BJ (cell line): ENCODE measurements around the gene VWA8. TPM values are rescaled to one million over a fixed set of nuclear protein-coding genes. Genes with fewer than 3 reads are reported as not detected.

Experiments used
- CTCF ChIA-PET: fragments of 350-600 bp; formaldehyde crosslinking; extraction: SDS; loops from one replicate; lab custom pipeline; 2021; ENCODE audit warnings: antibody characterized with exemption, inconsistent platforms; lab: Yijun Ruan, JAX
- POLR2A ChIA-PET: fragments of 300-600 bp; sonication (Branson Sonifier 250); formaldehyde crosslinking; extraction: SDS; loops from one replicate; lab custom pipeline; 2021; ENCODE audit warnings: antibody characterized with exemption; lab: Charles Lee
- DNase-seq: peaks from one replicate; pipeline ENCODE4 v3.0.0-alpha.2; 2011; ENCODE audit warnings: low read depth
- H3K27me3 ChIP-seq: 2 replicates; pipeline ENCODE4 v1.6.0; 2011; ENCODE audit warnings: low read length; ENCODE audit not compliant: control insufficient read depth, insufficient read depth
- H3K36me3 ChIP-seq: 2 replicates; pipeline ENCODE4 v1.5.1; 2011; ENCODE audit warnings: low read length; ENCODE audit not compliant: control insufficient read depth, insufficient read depth
- H3K4me3 ChIP-seq: 2 replicates; pipeline ENCODE4 v1.5.1; 2011; ENCODE audit warnings: low read depth, mild to moderate bottlenecking, control low read depth, low read length
- polyA plus RNA-seq: library from polyadenylated mRNA; depleted of rRNA; stranded (reverse); fragments of >200 nt; gene quantifications from 2 replicates; pipeline ENCODE4 v1.2.3, GENCODE V29; 2011
- TF ChIP-seq, protein P1 (sequence below): IDR thresholded peaks from 2 replicates; pipeline ENCODE4 v1.5.1; 2011; ENCODE audit warnings: low read depth, mild to moderate bottlenecking, control low read depth, inconsistent platforms, low read length, moderate library complexity; ENCODE audit not compliant: insufficient read depth

Gene VWA8
- polyA plus RNA-seq, 1 experiment = 5.9 TPM

DNA sequence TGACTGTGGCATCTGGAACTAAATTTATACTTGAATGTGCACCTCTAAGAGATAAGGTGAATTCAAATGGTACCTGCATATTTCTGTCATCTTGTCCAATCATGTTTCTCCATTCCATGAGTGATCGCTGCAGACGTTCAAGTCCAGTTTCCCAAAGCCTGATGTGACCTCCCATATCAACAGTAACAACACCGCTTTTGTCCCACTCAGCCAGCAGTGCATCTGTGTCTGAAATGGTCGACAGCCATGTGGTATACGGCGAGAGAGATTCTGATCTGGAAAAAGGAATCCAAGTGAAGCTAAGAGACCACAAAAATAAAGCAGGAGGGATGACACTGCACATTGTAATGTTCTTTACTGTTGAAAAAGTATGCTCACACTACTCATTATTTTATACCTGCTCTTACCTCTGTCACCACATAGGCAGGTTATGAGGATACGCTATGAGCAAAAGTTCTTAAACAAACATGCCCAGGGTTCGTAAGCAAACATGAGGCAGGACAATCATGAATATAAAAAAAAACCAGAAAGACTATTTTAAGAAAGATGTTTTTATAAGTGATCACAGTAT is 290.0 kb downstream of the VWA8 start:
- TF ChIP-seq, protein P1, sequence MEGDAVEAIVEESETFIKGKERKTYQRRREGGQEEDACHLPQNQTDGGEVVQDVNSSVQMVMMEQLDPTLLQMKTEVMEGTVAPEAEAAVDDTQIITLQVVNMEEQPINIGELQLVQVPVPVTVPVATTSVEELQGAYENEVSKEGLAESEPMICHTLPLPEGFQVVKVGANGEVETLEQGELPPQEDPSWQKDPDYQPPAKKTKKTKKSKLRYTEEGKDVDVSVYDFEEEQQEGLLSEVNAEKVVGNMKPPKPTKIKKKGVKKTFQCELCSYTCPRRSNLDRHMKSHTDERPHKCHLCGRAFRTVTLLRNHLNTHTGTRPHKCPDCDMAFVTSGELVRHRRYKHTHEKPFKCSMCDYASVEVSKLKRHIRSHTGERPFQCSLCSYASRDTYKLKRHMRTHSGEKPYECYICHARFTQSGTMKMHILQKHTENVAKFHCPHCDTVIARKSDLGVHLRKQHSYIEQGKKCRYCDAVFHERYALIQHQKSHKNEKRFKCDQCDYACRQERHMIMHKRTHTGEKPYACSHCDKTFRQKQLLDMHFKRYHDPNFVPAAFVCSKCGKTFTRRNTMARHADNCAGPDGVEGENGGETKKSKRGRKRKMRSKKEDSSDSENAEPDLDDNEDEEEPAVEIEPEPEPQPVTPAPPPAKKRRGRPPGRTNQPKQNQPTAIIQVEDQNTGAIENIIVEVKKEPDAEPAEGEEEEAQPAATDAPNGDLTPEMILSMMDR = no peak
- no peaks in the 10 kb centered on the region for H3K36me3 ChIP-seq
- no peak overlapping the region for H3K4me3 ChIP-seq
- ChIA-PET CTCF (interaction anchor here (0.6 to 1.0 kb wide), 5 partner anchors 30 to 439 kb away, joined by 3 to 7 read pairs (median 4); no protein-coding TSS in a partner anchor), POLR2A (no interaction called here)
- no peak for DNase-seq
- H3K27me3 ChIP-seq = no peaks in the 10 kb centered on the region

DNA sequence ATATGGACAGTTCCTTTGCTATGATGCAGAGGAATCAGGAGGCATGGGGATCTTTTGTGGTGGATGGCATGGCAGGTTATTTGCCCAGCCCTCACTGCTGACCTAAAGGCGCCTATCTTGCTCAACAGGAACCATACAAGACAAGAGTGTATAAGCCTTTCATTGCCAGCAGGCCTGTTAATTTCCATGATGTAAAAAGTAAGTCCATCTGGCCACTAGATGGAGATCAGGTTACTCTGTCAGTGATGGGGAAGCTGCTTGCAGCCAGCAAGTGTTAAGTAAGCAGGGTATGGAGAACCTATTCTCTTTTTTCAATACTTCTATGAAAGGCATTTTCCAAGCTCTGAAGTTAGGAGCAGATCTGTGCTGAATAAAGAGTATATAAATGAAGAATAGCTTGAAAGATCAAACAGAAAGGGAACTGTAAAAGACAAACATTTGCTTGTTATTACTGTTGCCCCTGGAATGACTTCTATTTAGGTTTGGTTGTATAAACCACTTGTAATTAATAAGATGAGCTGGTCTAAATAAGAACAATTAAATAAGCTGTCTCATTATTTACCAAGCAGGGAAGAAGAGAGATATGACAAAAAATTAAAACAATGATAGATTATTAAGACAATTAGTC is 292.7 kb downstream of the VWA8 start:
- Histone ChIP-seq H3K4me3 (no peak overlapping the region), H3K27me3 (no peaks in the 10 kb centered on the region), H3K36me3 (no peaks in the 10 kb centered on the region)
- DNase-seq = peak; percentile 75
- CTCF ChIA-PET = interaction anchor here (0.6 to 3.1 kb wide), 36 partner anchors 10 to 547 kb away, joined by 3 to 26 read pairs (median 4); partner anchors contain the start of gene DGKH
- TF ChIP-seq, protein P1 = peak; percentile 78
- POLR2A ChIA-PET = no interaction called here

DNA sequence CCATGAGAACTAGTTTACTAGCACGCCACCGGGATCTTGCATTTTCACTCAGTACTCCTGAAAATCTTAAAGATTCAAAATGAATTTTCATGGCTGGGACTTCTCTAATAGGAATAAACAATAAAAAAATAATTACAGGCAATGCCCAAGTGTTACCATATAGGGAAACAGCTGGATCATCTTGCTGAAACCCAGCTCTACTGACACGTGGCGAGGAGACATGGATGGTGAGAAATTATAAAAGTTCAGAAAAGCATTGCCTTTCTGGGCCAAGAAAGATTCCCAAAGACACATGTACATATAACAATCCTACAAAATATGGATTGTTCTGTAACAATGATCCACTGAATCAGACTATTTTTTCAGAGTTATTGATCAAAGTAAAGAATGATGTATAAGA is 294.3 kb downstream of the VWA8 start:
- TF ChIP-seq, protein P1 = no peak
- CTCF ChIA-PET = interaction anchor here (0.7 to 3.1 kb wide), 2 partner anchors 374 to 553 kb away, joined by 3 to 18 read pairs; no protein-coding TSS in a partner anchor
- Histone ChIP-seq H3K4me3 (no peak overlapping the region), H3K36me3 (no peaks in the 10 kb centered on the region), H3K27me3 (no peaks in the 10 kb centered on the region)
- POLR2A ChIA-PET = no interaction called here
- no peak for DNase-seq

DNA sequence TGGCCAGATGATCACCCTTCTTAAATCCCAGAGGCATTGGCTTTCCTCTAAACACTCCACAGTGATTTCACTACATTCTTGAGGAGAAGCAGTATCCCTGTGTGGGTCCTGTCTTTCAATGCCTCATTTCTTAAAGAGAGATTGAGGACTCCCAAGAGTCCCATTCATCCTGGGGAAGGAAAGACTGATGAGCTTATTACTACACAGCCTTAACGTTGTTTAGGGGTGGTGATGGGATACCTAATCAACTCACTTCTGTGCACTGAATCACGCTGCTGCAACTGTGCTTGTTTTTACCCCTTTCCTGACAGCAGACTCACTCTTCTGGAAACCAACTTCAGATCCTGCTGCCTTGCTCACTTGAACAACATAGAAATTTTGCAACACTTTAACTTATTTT is 300.5 kb downstream of the VWA8 start:
- Histone ChIP-seq H3K27me3 (no peaks in the 10 kb centered on the region), H3K36me3 (no peaks in the 10 kb centered on the region), H3K4me3 (no peak overlapping the region)
- TF ChIP-seq, protein P1 = no peak
- ChIA-PET POLR2A (no interaction called here), CTCF (interaction anchor here (1.4 kb wide), 1 partner anchor 8 kb away, joined by 4 read pairs; no protein-coding TSS in a partner anchor)
- DNase-seq = no peak

DNA sequence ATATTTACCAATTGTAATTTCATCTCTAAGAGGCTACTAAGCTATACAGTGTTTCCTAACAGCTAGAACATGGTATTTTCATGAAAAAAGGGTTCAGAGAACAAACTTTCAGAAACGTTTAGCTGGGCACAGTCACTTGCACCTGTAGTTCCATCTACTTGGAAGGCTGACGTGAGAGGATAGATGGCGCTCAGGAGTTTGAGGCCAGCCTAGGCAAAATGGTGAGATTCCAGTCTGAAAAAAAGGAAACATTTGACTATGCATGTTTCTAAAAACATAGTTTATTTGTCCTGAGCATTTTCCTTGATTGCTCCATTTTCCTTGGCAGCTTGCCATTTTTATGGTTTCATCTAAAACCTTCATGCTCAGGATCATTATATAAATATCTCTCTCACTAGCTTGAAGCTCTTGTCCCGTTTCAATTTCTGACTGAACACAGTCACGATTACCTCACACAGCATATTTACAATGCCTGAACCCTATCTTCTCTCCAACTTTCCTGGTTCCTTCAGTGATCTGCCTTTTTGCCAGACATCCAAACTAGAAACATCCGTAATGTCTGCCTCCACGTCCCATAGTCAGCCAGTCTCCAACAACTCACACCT is 302.8 kb downstream of the VWA8 start:
- H3K4me3 ChIP-seq = no peak overlapping the region
- no peak for DNase-seq
- ChIA-PET CTCF (interaction anchor here (1.0 to 4.3 kb wide), 8 partner anchors 11 to 455 kb away, joined by 3 to 18 read pairs (median 3); no protein-coding TSS in a partner anchor), POLR2A (no interaction called here)
- H3K36me3 ChIP-seq = no peaks in the 10 kb centered on the region
- no peaks in the 10 kb centered on the region for H3K27me3 ChIP-seq
- TF ChIP-seq, protein P1 = no peak
